Mucosa of descending colon (tissue), 3 donors: ENCODE measurements around the gene TRIOBP. TPM values are rescaled to one million over a fixed set of nuclear protein-coding genes. Genes with fewer than 3 reads are reported as not detected.

Experiments
- ATAC-seq: fragments of 200-7000 bp; cut with Tn5 transposase; one replicate; pipeline ENCODE4 v1.9.1; 2020; ENCODE audit warnings: mild to moderate bottlenecking, moderate library complexity
- DNase-seq, 3 donors: peaks; one replicate each; pipeline ENCODE4 v3.0.0-alpha.2; 2020
- H3K36me3 ChIP-seq: fragments of 200-600 bp; one replicate; pipeline ENCODE4 v1.8.0; 2021; ENCODE audit warnings: low read depth, mild to moderate bottlenecking
- H3K4me1 ChIP-seq: fragments of 200-600 bp; one replicate; pipeline ENCODE4 v1.8.0; 2021; ENCODE audit warnings: low read depth, mild to moderate bottlenecking
- H3K4me3 ChIP-seq: fragments of 200-600 bp; one replicate; pipeline ENCODE4 v1.8.0; 2021; ENCODE audit warnings: mild to moderate bottlenecking
- H3K9me3 ChIP-seq: fragments of 200-600 bp; one replicate; pipeline ENCODE4 v1.8.0; 2021; ENCODE audit warnings: mild to moderate bottlenecking
- CTCF ChIP-seq: fragments of 200-600 bp; IDR thresholded peaks from one replicate; pipeline ENCODE4 v1.8.0; 2022; ENCODE audit warnings: antibody characterized with exemption, mild to moderate bottlenecking
- intact Hi-C, 2 donors: fragments of 100-400 bp; cut with DNase I in 1 of 2; cut with micrococcal nuclease in 1 of 2; formaldehyde crosslinking; loops; one replicate each; pipeline versions ENCODE4 v1.11.0 to v1.11.1; 2022; cut with DNase I, micrococcal nuclease
- total RNA-seq, 3 donors: library from RNA; stranded (reverse); fragmentation: NEBNext Ultra II Directional in 2 of 3; extraction: Animal tissue kit (Norgen Biotek cat#: 25700) in 2 of 3; gene quantifications; one replicate each; pipeline versions ENCODE4 v1.2.1 to v1.2.4, GENCODE V29; 2021 to 2023
- donor health status: DM: no; HTN: no; CAD: no; lungs with moderate emphysema.
- donor health status: DM: no; HTN: no; CAD: no.
- donor health status: DM: no; HTN: yes; CAD: no.

Gene TRIOBP
- total RNA-seq, 3 donors from 2014 or later, result 78.2 to 107 (median 78.6) TPM

GRCh38 chr22:37750596-37751162 lies 53.8 kb downstream of the TRIOBP start:
- Histone ChIP-seq H3K4me1 (peaks cover 44% of the 10 kb centered on the region), H3K9me3 (no peaks in the 10 kb centered on the region), H3K36me3 (no peaks in the 10 kb centered on the region), H3K4me3 (no peak overlapping the region)
- no peak for DNase-seq
- TF ChIP-seq CTCF, result no peak
- ATAC-seq, result no peak
- intact Hi-C loops, result no loop called here

GRCh38 chr22:37751449-37752188 lies 54.8 kb downstream of the TRIOBP start:
- no peak overlapping the region for H3K4me3 ChIP-seq
- ATAC-seq (peak; percentile 2), DNase-seq (no peak)
- TF ChIP-seq CTCF, result no peak
- intact Hi-C loops, result no loop called here
- no peaks in the 10 kb centered on the region for H3K9me3 ChIP-seq
- H3K4me1 ChIP-seq, result peaks cover 44% of the 10 kb centered on the region
- H3K36me3 ChIP-seq, result no peaks in the 10 kb centered on the region

DNA sequence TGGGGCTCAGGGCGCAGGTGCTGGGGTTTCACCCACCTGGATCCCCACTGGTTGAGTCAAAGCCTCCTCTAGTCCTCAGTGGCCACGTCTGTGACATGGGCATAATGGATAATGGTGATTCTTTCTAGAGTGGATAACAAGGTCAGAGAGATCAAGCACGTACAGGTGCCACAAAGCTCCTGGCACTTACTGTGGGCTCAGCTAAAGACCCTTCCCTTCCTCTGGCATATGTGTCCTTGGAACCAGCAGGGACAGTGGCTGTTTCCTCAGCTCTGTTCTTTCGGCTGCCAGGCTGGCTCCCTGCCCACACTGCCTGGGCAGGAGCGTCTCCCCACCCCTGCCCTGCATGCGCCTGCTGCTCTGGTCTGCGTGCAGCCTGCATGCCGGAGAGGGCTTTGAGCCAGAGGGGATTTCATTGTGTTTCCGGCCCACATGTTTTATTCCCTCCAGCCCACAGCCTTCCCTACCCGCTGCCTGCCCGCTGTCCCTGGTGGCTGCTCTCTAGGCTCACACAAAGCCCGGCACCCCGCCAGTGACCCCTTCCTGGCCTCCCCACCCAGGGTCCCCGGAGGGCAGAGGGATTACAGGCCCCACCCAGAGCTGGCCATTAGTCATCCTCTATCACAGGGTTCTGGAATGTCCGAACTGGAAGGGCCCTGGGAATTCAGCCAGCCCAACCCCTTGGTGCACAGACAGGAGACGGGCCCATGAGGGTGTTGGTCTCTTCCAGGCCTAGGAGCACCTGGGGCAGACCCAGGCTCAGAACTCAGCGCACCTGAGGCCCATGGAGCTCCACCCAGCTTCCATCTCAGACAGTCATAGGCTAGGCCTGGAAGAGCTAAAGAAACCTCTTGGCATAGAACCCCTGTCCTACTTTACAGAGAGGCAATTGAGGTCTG lies 55.6 kb downstream of the TRIOBP start:
- Histone ChIP-seq H3K4me3 (no peak overlapping the region), H3K36me3 (no peaks in the 10 kb centered on the region)
- intact Hi-C loops, result no loop called here

DNA sequence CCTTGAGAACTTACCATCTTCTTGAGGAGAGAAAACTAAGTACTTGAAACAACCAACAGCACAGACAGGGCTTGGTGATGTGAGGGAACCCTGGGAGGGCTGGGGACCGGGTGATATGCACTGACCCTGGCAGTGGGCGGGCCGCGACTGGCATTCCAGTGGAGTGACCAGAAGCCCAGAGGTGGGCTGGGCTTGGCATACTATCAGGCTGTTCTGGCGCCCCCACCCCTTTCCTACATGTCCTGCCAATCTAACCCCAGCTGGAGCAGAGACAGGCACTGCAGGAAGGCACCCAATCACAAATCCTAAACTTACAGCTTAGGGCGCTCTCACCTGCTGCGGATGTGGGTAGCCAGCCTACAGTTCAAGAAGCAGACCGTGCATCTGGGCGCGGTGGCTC lies 56.9 kb downstream of the TRIOBP start:
- H3K4me1 ChIP-seq, result peaks cover 27% of the 10 kb centered on the region

More for the DNA sequence above, 55.6 kb downstream of the TRIOBP start:
- DNase-seq, result peak; percentile 83 to 90 (median 83)
- peak; percentile 81 for ATAC-seq
- TF ChIP-seq CTCF, result no peak
- Histone ChIP-seq H3K9me3 (no peaks in the 10 kb centered on the region), H3K4me1 (peaks cover 40% of the 10 kb centered on the region)

More for the DNA sequence above, 56.9 kb downstream of the TRIOBP start:
- Histone ChIP-seq H3K36me3 (no peaks in the 10 kb centered on the region), H3K4me3 (no peak overlapping the region), H3K9me3 (no peaks in the 10 kb centered on the region)
- DNase-seq (no peak), ATAC-seq (no peak)
- no peak for TF ChIP-seq CTCF
- intact Hi-C loops, result no loop called here
